GM21390 (cell line): ENCODE measurements around the gene PRPF39.

Experiments used
- ATAC-seq: cut with Tn5 transposase; IDR thresholded peaks from one replicate; pipeline ENCODE4 v1.9.1; 2021; ENCODE audit not compliant: unreplicated experiment

Gene PRPF39, protein sequence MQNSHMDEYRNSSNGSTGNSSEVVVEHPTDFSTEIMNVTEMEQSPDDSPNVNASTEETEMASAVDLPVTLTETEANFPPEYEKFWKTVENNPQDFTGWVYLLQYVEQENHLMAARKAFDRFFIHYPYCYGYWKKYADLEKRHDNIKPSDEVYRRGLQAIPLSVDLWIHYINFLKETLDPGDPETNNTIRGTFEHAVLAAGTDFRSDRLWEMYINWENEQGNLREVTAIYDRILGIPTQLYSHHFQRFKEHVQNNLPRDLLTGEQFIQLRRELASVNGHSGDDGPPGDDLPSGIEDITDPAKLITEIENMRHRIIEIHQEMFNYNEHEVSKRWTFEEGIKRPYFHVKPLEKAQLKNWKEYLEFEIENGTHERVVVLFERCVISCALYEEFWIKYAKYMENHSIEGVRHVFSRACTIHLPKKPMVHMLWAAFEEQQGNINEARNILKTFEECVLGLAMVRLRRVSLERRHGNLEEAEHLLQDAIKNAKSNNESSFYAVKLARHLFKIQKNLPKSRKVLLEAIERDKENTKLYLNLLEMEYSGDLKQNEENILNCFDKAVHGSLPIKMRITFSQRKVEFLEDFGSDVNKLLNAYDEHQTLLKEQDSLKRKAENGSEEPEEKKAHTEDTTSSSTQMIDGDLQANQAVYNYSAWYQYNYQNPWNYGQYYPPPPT

DNA sequence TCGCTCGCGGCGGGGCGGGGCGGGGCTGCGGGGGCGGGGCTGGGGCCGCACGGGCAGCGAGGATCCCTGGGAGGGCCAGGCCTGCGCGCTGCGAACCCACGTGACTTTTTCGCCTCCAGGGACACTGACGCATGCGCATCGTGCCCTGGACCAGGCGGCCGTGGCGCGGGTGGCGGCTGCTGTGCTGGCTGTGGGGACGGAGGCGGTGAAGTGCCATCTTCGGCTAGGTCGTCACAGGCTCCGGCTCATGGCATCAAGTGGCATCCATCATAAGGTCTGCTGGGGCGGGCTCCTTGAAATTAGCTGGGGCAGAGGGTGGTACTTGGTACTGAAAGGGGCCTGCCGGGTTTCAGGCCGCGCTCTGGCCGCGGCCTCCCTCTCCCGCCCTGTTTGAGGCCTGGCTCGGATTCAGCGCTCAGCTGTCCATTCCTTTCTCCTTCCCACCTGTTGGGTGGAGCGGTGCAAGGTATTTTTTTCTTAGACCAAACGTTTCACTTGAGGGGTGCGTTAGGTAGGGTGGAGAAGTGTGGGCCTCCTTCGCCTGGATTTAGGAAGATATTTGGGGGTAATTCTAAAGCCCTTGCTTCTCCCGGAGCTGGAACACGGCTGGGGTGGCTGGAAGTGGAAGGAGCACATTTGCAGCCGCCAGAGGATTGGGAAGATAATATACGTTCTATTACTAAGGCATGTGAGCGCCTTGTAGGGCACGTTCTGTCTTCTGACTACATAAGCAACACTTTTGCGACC lies at the start of gene PRPF39:
PRPF39 (plus strand) TSS at position 141 of the 747 bp plus-strand sequence. CDS start 11,124 bp downstream, outside the sequence.
- peak; percentile 89 for ATAC-seq

DNA sequence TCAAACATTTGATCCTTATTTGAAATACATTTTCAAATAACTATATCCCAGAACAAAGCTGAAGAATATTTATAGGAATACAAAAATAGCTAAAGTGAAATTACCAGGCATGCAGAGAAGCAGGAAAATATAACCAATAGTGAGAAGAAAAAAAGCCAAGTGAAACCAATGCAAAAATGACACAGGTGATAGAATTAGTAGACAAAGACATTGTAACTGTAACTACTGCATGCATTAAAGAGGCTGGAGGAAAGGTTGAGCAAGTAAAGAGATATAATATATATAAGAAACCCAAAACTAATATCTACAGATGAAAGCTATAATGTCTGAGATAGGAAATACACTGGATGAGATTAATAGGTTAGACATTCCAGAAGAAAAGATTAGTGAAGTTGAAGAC lies 49.2 kb upstream of the PRPF39 start:
- ATAC-seq = no peak

GRCh38 chr14:45038256-45038655 lies 45.7 kb upstream of the PRPF39 start:
- ATAC-seq = no peak

DNA sequence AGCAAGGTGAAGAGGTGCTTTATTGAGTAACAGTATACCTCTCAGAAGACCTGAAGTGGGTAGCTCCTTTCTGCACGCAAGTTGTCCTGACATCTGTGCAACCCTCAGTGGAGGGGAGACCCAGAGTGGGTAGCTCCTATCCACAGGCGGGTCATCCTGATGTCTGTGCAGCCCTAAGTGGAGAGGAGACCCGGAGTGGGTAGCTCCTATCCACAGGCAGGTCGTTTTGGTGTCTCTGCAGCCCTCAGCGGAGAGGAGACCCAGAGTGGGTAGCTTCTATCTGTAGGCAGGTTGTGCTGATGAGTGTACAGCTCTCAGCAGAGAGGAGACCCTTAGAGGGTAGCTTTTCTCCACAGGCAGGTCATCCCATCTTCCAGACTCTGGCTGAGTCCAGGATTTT lies 45.1 kb upstream of the PRPF39 start:
- no peak for ATAC-seq

GRCh38 chr14:45039390-45039789 lies 44.5 kb upstream of the PRPF39 start:
- no peak for ATAC-seq

- ATAC-seq = no peak
Observed at GRCh38 chr14:45041641-45042040, 42.3 kb upstream of the PRPF39 start.

GRCh38 chr14:45044638-45045037 lies 39.3 kb upstream of the PRPF39 start:
- no peak for ATAC-seq

DNA sequence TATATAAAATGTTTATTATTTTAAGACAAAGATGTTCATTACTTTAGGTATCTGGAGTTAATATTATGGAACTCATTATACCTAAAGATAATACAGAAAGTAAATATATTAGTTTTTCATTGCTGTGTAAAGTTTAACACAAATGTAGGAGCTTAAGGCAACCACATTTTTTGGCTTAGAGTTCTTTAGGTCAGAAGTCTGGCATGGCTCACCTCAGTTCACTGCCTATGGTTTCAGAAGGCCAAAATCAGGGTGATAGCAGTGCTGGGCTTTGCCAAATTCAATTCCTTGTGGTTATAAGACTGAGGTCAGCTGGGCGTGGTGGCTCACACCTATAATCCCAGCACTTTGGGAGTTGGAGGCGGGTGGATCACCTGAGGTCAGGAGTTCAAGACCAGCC lies 35.5 kb upstream of the PRPF39 start:
- ATAC-seq = no peak

DNA sequence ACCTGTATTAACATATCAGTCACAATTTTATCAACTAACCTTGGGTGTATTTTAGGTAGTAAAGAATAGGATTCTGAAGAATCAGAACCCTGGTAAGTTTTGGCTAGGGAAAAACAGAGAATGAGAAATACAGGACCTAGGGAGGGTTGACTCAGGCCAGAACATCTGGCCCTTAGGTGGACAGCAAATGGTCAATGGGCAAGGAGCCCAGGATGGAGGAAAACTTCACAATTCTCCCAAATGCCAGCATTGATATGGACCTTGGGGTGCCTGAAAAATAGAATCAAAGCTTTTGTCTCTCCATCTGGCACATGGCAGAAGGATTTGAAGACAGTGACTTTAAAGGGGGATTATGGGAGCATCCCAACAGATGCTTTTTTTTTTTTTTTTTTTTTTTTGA lies 32.7 kb upstream of the PRPF39 start:
- no peak for ATAC-seq

DNA sequence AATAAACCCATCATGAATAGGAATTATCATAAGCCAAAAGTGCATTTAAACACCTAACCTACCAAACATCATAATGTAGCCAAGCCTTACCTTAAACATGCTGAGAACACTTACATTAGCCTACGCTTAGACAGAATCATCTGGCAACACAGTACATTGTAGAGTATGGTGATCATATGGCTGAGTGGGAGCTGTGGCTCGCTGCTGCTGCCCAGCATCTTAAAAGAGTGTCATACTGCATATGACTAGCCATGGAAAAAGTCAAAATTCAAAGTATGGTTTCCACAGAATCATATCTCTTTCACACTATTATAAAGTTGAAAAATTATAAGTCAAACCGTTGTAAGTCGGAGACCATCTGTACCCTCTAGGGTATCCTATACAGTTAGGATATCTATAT lies 32.0 kb upstream of the PRPF39 start:
- ATAC-seq = no peak

DNA sequence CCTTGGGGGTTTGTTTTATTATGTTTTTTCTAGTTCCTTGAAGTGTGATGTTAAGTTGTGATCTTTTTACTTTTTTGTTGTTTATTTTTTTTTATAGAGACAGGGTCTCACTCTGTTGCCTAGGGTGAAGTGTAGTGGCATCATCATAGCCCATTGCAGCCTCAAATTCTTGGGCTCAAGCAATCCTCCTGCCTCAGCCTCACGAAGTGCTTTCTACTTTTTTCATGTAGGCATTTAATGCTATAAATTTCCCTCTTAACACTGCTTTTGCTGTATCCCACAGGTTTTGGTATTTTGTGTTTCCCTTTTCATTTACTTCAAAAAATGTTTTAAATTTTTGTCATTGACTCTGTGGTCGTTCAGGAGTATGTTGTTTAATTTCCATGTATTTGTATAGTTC lies 26.6 kb upstream of the PRPF39 start:
- ATAC-seq = no peak

DNA sequence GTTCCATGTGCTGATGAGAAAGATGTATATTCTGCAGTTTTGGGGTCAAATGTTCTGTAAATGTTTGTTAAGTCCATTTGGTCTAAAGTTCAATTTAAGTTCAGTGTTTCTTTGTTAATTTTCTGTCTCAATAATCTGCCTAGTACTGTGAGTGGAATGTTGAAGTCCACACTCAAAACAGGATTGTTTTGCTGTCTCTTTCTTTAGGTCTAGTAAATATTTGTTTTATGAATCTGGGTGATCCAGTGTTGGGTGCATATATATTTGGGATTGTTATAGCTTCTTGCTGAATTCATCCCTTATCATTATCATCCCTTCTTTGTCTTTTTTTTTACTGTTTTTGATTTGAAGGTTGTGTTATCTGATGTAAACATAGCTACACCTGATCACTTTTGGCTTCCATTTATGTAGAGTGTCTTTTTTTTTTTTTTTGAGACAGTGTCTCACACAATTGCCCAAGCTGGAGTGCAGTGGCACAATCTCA lies 26.0 kb upstream of the PRPF39 start:
- no peak for ATAC-seq

GRCh38 chr14:45060551-45060950 lies 23.4 kb upstream of the PRPF39 start:
- no peak for ATAC-seq

DNA sequence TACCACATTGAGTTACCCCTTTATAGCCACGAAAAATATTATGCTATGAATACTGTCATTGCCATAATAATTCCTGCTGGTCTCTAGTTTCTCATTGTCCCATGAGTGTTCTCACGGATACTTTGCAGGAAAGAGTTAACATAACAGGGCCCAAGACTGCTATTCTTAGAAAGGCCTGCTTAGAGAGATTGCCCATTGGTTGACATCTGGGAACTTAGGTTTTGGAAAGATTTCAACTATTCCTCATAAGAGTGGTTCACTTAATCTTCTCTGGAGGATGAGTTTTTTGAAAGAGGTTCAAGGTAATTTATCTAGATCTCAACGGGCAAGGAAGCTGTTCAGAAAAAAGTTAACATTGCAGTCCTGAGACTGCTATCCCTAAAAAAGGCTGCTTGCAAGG lies 18.4 kb upstream of the PRPF39 start:
- no peak for ATAC-seq

DNA sequence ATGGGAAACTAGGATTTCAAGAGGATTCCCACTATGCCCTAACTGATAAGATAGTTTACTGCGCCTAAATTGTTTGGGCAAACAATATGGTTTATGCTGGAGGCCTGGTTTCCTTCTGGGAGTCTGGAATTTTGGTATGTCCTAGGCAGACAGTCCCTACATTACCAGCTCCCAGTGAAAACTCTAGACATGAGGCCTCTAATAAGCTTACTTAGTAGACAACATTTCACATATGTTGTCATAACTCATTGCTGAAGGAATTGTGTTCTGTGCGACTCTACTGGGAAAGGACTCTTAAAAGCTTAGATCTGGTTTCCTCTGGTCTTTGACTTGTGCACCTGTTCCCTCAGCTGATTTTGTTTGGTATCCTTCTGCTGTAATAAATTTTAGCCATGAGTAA lies 18.0 kb upstream of the PRPF39 start:
- ATAC-seq = no peak

GRCh38 chr14:45066667-45067066 lies 17.2 kb upstream of the PRPF39 start:
- no peak for ATAC-seq

DNA sequence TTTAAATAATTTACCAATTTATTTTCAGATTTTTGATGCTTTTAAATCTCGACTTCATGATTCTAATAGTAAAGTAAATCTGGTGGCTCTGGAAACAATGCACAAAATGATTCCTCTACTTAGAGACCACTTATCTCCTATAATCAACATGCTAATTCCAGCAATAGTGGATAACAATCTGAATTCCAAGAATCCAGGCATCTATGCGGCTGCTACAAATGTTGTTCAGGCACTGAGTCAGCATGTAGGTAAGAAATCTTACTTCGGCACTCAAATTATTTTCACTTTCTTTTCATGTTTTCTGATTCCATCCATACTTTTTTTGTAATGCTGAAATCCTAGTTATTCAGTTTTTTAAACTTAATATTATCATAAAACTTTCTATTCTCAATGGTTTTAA lies 15.5 kb upstream of the PRPF39 start:
- ATAC-seq = no peak

- ATAC-seq = no peak
Observed at GRCh38 chr14:45070215-45070614, 13.7 kb upstream of the PRPF39 start.

DNA sequence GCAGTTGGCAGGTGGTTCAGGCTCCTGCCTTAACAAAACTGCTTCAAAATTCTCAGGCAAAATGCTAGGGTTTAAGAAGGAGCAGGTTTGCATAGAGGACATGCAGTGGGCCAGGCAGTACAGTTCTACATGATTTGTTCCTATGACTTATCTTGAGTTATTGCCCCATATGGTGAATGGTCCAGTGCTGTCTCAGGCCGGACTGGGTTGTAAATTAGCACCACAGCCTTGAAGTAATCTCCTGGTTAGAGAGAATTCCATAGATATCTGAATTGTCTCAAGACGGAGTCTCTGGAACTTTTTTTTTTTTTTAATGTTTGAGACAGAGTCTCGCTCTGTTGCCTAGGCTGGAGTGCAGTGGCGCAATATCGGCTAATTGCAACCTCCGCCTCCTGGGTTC lies 11.8 kb upstream of the PRPF39 start:
- ATAC-seq = no peak

- no peak for ATAC-seq
Observed at GRCh38 chr14:45073231-45073879, 10.6 kb upstream of the PRPF39 start.

- ATAC-seq = no peak
Observed at GRCh38 chr14:45078323-45078722, 5.6 kb upstream of the PRPF39 start.
